SJCRH30 (cell line): ENCODE results near the gene CBFA2T3. TPM values are rescaled to one million over a fixed set of nuclear protein-coding genes. Genes with fewer than 3 reads are reported as not detected.

Experiments
- DNase-seq, 2 experiments: peaks; one replicate each; pipeline ENCODE4 v3.0.0-alpha.2; 2015 to 2020
- H3K27ac ChIP-seq: fragments of 250-450 bp; sonication (Bioruptor Pico); 2 replicates; pipeline ENCODE4 v1.5.1; 2020; ENCODE audit warnings: mild to moderate bottlenecking, moderate library complexity
- H3K27me3 ChIP-seq: fragments of 250-450 bp; sonication (Bioruptor Pico); 2 replicates; pipeline ENCODE4 v1.5.1; 2020; ENCODE audit warnings: mild to moderate bottlenecking, moderate library complexity
- H3K36me3 ChIP-seq: fragments of 250-450 bp; sonication (Bioruptor Pico); 2 replicates; pipeline ENCODE4 v1.5.1; 2020; ENCODE audit warnings: mild to moderate bottlenecking, moderate library complexity
- H3K4me1 ChIP-seq: fragments of 250-450 bp; sonication (Bioruptor Pico); 2 replicates; pipeline ENCODE4 v1.5.1; 2020; ENCODE audit warnings: mild to moderate bottlenecking, moderate library complexity
- H3K4me3 ChIP-seq: fragments of 250-450 bp; sonication (Bioruptor Pico); 2 replicates; pipeline ENCODE4 v1.5.1; 2020; ENCODE audit warnings: mild to moderate bottlenecking, moderate library complexity
- H3K9me3 ChIP-seq: fragments of 250-450 bp; sonication (Bioruptor Pico); replicated peaks from 2 replicates; pipeline ENCODE4 v1.5.1; 2020; ENCODE audit warnings: mild to moderate bottlenecking, moderate library complexity
- total RNA-seq: library from RNA; depleted of rRNA; stranded (reverse); fragments of >200 nt; shearing (Covaris generic); gene quantifications from 2 replicates; pipeline ENCODE4 v1.2.3, GENCODE V29; 2014

Gene CBFA2T3
- total RNA-seq, 1 experiment from 2014 or later = 3.5 TPM

GRCh38 chr16:88881675-88882357 lies 95.2 kb downstream of the CBFA2T3 start:
- no peak overlapping the region for H3K27ac ChIP-seq
- no peak for DNase-seq
- no peak overlapping the region for H3K4me3 ChIP-seq
- H3K27me3 ChIP-seq = no peaks in the 10 kb centered on the region
- no peaks in the 10 kb centered on the region for H3K9me3 ChIP-seq
- no peaks in the 10 kb centered on the region for H3K4me1 ChIP-seq
- H3K36me3 ChIP-seq = no peaks in the 10 kb centered on the region

- Histone ChIP-seq H3K9me3 (no peaks in the 10 kb centered on the region), H3K27ac (no peak overlapping the region), H3K4me1 (no peaks in the 10 kb centered on the region), H3K27me3 (no peaks in the 10 kb centered on the region), H3K4me3 (no peak overlapping the region), H3K36me3 (no peaks in the 10 kb centered on the region)
- no peak for DNase-seq
Measured at GRCh38 chr16:88881007-88881615, 95.9 kb downstream of the CBFA2T3 start.

- no peak overlapping the region for H3K4me3 ChIP-seq
- H3K27ac ChIP-seq = no peak overlapping the region
- no peaks in the 10 kb centered on the region for H3K9me3 ChIP-seq
- H3K36me3 ChIP-seq = no peaks in the 10 kb centered on the region
- no peaks in the 10 kb centered on the region for H3K27me3 ChIP-seq
- DNase-seq = no peak
- no peaks in the 10 kb centered on the region for H3K4me1 ChIP-seq
Measured at GRCh38 chr16:88880226-88881006, 96.6 kb downstream of the CBFA2T3 start.

- Histone ChIP-seq H3K36me3 (no peaks in the 10 kb centered on the region), H3K27me3 (no peaks in the 10 kb centered on the region), H3K27ac (no peak overlapping the region), H3K4me3 (no peak overlapping the region), H3K9me3 (no peaks in the 10 kb centered on the region), H3K4me1 (no peaks in the 10 kb centered on the region)
- no peak for DNase-seq
Measured at GRCh38 chr16:88879788-88880055, 97.3 kb downstream of the CBFA2T3 start.

DNA sequence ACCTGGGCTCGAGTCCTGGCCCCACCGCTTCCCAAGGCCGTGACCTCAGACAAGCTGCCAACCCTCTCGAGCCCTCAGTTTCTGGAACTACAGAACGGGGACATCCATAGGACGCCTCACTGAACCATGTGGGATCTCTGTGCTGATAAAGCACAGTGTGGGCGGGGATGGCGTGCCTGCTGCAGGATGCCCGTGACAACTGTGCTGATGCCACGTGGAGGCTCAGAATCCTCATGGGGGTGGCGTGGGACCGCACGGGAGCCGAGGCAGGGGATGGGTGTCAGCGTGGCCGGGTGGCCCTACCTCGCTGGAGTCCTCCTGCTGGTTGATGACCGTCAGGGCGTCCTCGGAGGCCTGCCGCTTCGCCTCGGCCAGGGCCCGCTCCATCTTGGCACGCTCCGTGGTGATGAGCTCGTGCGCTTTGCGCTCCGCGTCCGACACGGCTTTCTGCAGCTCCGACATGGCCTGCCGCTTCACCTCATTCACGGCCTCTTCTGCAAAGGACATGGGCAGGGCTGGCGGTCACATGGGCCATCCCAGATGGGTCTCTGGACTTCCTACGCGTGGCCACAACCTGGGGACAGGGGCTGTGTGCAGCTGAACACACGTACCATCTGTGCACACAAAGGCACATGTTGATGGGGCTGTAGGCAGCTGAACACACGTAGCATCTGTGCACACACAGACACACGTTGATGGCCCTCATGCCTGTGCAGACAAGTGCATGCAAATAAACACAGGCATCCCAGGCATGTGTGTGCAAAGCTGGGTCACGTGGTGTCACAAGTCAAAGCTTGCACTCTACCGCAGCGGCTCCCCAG lies 97.8 kb downstream of the CBFA2T3 start:
- Histone ChIP-seq H3K27me3 (no peaks in the 10 kb centered on the region), H3K36me3 (no peaks in the 10 kb centered on the region), H3K4me1 (no peaks in the 10 kb centered on the region), H3K4me3 (no peak overlapping the region), H3K27ac (no peak overlapping the region), H3K9me3 (no peaks in the 10 kb centered on the region)
- no peak for DNase-seq

DNA sequence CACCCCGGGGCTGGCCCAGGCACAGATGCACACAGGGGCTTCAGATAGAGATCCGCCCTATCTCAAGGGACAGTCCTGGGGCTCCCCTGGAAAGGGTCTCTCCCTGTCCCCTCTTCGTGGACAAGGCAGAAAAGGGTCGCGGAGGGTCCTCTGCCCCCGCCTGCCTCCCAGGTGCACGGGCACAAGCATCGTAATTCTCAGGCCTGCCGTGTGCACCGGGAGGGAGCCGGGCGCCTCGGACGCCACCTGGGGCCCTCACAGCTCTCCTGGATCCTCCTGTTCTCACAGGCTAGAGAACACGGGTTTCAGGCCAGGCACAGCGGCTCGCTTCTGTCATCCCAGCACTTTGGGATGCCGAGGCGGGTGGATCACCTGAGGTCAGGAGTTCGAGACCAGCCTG lies 98.7 kb downstream of the CBFA2T3 start:
- no peaks in the 10 kb centered on the region for H3K27me3 ChIP-seq
- H3K27ac ChIP-seq = no peak overlapping the region
- no peak for DNase-seq
- H3K4me1 ChIP-seq = no peaks in the 10 kb centered on the region
- H3K9me3 ChIP-seq = no peaks in the 10 kb centered on the region
- no peaks in the 10 kb centered on the region for H3K36me3 ChIP-seq
- no peak overlapping the region for H3K4me3 ChIP-seq

DNA sequence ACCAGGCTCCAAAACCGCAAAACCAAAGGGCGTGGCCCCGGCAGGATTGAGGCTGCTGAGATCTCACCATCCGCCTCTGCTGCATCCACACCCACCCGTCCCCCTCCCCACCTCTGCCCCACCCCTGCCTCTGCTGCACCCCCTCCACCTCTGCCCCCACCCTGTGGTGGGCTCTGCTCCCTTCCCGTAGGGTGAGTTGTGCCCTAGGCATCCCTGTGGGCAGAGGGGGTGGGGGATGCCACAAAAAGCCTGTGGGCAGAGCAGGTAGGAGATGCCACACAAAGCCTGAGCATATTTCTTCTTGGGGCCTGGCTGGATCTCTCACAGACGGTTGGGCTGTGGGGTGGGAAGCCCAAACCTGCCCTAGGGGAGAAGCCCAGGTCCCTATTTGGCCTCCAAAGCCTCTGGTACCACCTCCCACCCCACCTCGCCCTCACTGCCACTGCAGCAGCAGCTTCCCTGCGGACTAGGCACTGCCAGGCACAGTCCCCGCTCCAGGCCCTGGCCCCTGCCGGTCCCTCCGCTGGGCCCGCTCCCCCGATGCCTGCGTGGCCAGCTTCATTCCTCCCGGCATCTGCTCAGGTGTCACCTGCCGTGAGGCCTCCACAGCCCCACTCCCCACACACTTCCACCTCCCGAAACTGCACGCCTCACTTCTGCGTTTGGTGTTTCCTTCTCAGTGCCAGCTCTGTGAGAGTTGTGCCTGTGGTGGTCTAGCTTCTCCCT lies 99.3 kb downstream of the CBFA2T3 start:
- Histone ChIP-seq H3K4me3 (no peak overlapping the region), H3K36me3 (no peaks in the 10 kb centered on the region), H3K4me1 (no peaks in the 10 kb centered on the region), H3K27me3 (no peaks in the 10 kb centered on the region), H3K27ac (no peak overlapping the region), H3K9me3 (no peaks in the 10 kb centered on the region)
- DNase-seq = no peak

GRCh38 chr16:88876942-88877526 lies 100.0 kb downstream of the CBFA2T3 start:
- no peak overlapping the region for H3K4me3 ChIP-seq
- no peaks in the 10 kb centered on the region for H3K27me3 ChIP-seq
- no peaks in the 10 kb centered on the region for H3K4me1 ChIP-seq
- no peaks in the 10 kb centered on the region for H3K9me3 ChIP-seq
- no peak overlapping the region for H3K27ac ChIP-seq
- H3K36me3 ChIP-seq = no peaks in the 10 kb centered on the region
- DNase-seq = no peak

DNA sequence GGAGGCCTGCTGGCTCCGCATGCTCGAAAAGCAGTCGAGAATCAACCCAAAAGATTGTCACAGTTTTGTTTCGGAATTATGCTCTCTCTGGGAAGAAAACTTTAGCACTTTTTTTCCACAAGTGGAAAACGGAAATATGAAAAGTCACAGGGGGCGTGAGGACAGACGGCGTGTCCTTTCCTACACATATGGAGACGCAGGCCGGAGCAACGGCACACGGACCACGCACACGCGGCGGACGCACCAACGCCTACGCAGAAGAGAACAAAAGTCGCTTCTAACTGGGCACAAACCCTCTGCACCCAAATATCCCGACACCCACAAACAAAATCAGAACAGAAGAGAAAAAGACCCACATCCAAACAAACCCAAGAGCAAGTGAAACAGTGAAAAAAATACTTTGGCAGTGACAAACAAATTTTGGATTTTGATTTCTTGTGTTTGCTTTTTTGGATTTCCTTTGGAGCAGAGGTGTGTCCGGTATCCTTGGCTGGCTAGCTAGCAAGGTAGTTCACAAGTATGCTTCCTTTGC lies 101.2 kb downstream of the CBFA2T3 start:
- no peaks in the 10 kb centered on the region for H3K36me3 ChIP-seq
- H3K27me3 ChIP-seq = peaks cover 6% of the 10 kb centered on the region
- no peak overlapping the region for H3K4me3 ChIP-seq
- no peaks in the 10 kb centered on the region; the same call in 1 of the 2 replicates for H3K4me1 ChIP-seq
- H3K9me3 ChIP-seq = no peaks in the 10 kb centered on the region
- DNase-seq = no peak
- no peak overlapping the region for H3K27ac ChIP-seq

DNA sequence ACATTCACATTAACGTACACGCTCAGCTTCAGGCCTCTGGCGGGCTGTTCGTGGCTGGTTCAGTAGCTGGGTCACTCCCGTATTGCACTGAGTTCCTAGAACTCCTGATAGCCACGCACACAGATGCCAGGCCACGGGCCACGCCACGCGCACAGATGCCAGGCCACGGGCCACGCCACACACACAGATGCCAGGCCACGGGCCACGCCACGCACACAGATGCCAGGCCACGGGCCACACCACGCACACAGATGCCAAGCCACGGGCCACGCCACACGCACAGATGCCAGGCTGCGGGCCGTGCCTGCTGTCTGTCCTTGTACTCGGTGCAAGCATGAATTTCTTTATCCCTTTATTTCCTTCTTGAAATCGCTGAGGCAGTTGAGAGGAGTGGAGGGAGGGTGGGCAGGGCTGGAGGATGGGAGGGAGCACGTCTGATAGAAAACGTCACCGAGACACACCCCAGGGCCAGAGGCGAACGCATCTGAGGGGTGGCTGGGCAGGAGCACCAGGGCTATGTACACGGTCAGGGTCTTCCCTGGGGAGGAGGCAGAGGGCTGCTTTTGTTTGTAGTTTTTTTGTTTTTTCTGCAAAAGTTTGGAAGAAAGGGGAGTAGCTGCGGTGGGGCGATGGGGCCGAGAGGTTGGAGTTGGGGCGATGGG lies 101.9 kb downstream of the CBFA2T3 start:
- no peak for DNase-seq
- H3K4me1 ChIP-seq = peaks cover 4% of the 10 kb centered on the region; the same call in 1 of the 2 replicates
- no peak overlapping the region for H3K4me3 ChIP-seq
- H3K36me3 ChIP-seq = no peaks in the 10 kb centered on the region
- peaks cover 12% of the 10 kb centered on the region for H3K27me3 ChIP-seq
- H3K27ac ChIP-seq = no peak overlapping the region
- H3K9me3 ChIP-seq = no peaks in the 10 kb centered on the region

DNA sequence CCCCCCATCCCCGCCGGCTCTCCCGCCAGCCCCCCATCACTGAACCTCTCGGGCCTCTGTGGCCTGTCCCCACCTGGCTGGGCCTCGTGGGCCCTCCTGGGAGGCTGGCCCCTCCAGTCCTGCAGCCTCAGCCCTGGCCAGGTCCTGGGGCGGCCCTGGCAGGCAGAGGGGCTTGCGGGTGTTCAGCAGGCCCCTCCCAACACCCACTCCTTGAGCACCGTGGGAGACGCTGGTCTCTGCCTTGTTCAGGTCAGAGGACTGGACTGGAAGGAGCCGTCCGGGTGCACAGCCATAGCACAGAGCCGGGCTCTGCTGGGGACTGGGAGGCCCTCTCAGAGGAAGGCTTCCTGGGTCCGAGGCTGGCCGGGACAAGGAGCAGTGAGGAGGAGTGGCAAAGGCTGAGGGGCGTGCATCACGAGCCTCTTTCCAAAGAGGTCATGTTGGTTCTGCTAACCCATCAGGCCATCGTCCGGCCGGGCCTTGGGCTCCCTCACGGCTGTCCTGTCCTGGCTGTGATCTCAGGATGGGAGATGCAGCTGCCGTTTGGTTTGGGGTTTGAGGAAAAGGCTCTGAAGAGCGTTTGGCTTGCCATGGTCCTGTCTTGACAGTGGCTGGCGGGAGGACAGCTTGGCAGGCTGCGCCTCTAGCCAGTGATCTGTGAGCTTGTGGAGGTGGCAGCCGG lies 104.2 kb downstream of the CBFA2T3 start:
- Histone ChIP-seq H3K27me3 (peaks cover 27% of the 10 kb centered on the region), H3K9me3 (no peaks in the 10 kb centered on the region), H3K4me3 (no peak overlapping the region), H3K36me3 (no peaks in the 10 kb centered on the region), H3K4me1 (peaks cover 4% of the 10 kb centered on the region; the same call in 1 of the 2 replicates), H3K27ac (no peak overlapping the region)
- peak in 1 of 2 experiments; percentile 34 for DNase-seq

DNA sequence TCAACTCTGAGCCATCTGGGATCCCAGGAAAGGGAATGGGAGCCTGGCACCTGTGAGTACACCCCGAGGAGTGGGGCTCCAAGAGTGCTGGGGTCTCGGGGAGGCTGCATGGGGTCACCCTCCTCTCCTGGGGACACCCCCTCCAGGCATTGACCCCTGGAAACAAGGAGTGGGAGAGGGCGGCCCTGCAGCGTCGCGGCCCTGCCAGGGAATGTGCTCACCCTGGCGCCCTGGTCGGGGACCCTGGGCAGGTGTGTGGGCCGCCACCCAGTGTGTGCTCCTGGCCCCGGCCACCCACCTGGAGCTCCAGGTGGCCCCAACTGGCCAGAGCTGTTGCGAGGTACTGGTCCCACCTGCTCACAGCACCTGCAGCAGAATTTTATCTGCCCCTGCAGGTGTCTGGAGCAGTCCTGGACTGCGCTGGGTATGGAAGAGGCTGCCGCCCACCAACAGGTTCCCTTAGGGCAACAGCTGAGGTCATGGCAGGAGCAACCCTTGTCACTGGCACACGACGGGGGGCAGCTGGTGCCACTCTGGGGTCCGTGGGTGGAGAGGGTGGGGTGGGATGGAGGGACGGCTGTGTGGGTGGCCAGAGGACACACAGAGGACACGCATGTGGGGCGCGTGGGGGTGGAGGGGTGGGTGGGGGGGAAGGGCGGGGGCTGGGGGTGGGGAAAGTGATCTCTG lies 105.1 kb downstream of the CBFA2T3 start:
- no peak overlapping the region for H3K4me3 ChIP-seq
- H3K27ac ChIP-seq = no peak overlapping the region
- H3K9me3 ChIP-seq = no peaks in the 10 kb centered on the region
- no peak for DNase-seq
- no peaks in the 10 kb centered on the region for H3K36me3 ChIP-seq
- peaks cover 32% of the 10 kb centered on the region for H3K27me3 ChIP-seq
- H3K4me1 ChIP-seq = peaks cover 4% of the 10 kb centered on the region; the same call in 1 of the 2 replicates

GRCh38 chr16:88871349-88871702 lies 105.7 kb downstream of the CBFA2T3 start:
- no peak for DNase-seq
- no peaks in the 10 kb centered on the region for H3K36me3 ChIP-seq
- peaks cover 9% of the 10 kb centered on the region for H3K4me1 ChIP-seq
- no peak overlapping the region for H3K4me3 ChIP-seq
- H3K27ac ChIP-seq = no peak overlapping the region
- peaks cover 32% of the 10 kb centered on the region for H3K27me3 ChIP-seq
- H3K9me3 ChIP-seq = no peaks in the 10 kb centered on the region
